Stimulated activated CD4-positive, alpha-beta T cell treated with anti-CD3 and anti-CD28 coated beads, Interleukin-1b, Interleukin-23, amount 100 ng/mL, for 1 hour (primary cell): ENCODE measurements around the gene MMP8.

ENCODE experiments used
- DNase-seq, 2 donors: peaks; one replicate each; pipeline ENCODE4 v3.0.0-alpha.2; 2020; ENCODE audit warnings: low read depth in 2 of 2

Gene MMP8

DNA sequence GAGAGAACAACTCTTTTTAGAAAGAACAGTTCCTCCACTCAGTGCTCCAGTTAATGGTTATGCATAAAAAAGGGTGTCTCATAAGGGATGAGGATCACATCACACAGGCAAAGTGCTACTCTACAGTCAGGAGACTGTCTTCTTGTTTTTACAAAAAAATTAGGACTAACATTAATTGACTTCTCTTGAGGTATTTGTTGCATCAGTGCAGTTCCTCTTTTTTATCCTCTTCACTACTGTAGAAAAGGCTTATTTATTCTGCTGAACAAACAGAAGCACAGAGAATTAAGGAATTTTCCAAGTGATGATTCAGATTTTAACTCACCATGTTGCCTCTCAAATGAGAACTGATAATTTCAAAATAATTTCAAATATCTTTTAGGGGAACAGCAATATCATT, 1.9 kb downstream of the MMP8 start:
- no peak for DNase-seq

DNA sequence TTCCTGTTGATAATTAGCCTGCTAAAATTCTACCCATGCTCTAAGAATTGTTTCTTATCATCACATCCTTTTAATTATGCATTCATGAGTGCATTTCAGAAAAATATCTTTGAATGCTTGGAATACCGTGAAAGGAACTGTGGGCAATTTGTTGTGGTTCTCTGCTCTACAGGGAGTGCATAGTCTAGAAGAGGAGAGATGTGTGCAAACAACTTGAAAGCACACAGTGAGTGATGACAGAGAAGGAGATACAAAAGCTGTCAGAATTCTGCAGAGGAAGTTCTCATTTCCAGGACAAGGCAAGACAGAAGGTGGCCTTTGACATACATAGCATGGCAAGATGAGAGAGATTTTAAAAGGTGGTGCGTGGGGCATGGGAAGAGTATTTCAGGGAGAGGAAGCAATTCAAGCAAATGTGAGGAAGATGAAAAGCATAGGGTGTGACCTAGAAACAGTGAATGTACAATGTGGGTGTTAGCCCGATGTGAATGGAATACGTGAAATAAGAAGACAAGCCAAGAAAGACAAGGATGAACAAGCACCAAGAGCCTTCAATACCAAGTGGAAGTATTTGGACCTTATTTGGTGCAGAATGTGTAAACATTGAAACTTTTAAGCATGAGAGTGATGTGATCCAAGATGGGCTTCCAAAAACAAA, 5.0 kb downstream of the MMP8 start:
- no peak for DNase-seq

DNA sequence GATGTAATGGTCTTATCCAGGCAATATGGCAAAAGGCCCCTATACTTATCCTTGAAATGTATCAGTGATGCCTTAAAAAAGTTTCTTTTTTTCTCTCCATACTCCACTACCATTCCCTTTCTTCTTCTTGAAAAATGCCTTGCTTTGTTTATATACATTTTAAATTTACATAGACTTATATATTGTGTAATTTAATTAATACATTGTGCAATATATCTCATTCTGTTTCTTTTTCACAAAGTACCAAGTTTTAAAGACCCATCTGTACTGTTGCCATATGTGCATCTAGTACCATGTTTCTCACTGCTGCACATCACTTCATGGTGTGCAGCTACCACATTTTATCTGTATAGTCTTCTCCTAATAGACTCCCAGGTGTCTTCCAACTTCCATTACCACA, 7.5 kb downstream of the MMP8 start:
- no peak for DNase-seq

DNA sequence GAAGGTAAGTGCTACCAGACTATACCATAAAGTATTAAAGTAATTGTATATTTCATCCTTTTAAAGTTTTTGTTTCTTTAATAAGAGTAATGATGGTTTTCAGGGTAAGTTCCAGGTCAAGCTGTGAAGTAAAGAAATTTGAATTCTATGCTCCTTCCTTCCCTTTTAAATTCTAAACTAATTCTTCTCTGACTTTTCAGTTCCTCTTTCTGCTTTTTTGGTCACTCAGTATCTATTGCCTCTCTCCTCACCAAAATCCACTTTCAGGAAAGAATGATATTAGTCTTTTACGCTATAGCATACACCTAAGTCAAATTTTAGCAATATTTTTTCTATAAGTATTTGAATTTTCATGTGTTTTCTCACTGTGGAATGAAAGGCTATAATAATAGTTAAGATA, 8.2 kb downstream of the MMP8 start:
- DNase-seq, result no peak

DNA sequence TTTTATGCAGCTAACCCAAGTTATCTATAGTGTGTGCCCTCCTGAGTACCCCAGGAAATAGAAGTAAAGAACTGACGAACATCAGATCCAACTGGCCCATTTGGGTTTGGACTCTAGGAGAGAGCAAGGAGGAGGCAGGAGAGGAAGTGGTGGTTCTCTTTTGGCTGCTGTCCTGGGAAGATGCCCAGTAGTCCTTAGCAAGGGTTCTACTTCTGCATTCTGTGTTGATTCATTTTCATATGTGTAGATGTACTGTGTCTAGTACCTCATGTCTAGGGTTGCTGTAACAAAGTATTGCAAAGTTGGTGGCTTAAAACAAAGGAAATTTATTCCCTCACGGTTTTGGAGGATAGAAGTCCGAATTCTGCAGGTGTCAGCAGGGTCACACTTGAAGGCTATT, 12.6 kb downstream of the MMP8 start:
- DNase-seq, result no peak

DNA sequence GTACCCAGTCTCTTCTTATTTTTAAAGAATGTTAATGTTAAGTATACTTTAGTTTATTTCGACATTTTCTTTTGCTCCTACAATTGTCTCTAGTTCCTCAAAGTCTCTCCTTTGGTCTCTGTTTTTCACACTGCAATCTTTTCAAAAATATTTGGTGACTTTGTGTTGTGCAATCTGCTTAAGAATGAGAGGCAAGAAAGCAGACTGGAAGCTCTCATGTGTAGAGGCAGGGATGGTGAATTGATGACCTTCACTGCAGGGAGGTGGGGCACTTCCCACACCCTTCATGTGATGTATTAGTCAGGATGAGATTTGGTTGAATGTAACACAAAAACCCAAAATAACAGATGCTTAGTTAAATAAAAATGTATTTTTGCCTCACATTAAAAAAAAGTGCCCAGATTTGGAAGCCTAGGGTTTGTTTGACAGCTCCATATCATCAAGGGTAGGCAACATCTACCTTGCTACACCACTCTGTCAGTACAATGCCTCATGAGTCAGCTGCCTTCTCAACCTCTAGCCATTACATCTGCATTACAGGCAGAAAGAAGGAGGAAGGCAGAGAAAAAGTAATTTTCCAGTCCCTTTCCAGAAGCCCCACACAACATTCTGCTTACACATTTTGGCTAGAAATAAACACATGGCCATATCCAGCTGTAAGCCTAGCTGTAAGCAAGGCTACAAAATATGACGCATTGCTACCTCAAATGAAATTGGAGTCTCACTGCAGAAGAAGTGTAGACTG, 15.4 kb downstream of the MMP8 start:
- DNase-seq, result no peak

DNA sequence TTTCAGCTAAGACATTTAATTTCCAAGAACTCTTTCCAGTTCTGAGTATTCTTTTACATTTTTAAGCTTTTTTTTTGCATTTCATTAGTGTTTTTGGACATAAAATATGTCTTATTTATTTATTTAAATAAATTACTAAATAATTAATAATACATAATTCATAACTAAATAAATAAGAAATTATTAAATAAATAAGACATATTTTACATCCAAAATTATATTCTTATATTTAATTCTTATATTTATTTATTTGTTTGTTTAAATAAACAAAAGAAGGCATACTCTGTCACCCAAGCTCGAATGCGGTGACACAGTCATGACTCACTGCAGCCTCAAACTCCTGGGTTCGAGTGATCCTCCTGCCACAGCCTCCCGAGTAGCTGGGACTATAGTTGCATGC, 16.1 kb downstream of the MMP8 start:
- DNase-seq, result no peak

DNA sequence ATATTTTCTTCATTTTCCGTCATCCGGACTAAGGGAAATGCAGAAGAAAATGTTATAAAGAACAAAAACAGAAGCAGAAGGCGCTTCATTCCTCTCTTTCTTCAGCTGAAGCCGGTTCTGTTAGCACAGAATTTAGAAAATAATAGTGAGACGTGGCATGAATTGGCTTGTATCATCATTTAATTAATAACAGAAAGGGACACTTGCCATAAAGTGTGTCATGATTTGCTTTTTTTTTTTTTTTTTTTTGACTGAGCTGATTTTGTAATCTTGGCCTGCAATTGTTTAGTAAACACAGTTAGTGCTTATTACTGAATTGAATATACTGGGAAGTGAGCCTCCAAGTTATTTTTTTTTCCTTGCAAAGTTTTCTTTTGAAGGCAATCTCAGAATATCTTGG, 19.1 kb downstream of the MMP8 start, which contains the start of gene MMP27:
Gene MMP27 (minus strand): TSS at position 144 of the 400 bp plus-strand sequence. CDS start 55 bp downstream, at position 89.
- DNase-seq, result no peak

DNA sequence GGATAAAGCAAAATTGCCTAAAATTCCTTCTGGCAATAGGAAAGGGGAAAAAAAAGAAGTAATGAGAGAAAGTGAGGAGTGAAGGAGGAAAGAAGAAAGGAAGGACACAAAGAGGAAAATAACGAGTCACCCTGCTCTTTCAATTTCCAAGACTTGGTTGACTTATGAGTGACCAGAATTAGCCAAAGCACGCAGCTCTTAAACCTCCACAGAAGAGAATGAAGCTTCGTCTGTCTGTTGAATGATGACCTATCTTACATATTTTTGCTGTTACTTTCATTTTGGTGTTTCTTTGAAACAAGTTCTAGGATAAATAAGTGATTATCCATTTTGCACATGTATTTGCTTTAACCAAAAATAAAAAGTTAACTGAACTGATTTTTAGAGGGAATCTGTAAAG, 19.9 kb downstream of the MMP8 start:
- no peak for DNase-seq

DNA sequence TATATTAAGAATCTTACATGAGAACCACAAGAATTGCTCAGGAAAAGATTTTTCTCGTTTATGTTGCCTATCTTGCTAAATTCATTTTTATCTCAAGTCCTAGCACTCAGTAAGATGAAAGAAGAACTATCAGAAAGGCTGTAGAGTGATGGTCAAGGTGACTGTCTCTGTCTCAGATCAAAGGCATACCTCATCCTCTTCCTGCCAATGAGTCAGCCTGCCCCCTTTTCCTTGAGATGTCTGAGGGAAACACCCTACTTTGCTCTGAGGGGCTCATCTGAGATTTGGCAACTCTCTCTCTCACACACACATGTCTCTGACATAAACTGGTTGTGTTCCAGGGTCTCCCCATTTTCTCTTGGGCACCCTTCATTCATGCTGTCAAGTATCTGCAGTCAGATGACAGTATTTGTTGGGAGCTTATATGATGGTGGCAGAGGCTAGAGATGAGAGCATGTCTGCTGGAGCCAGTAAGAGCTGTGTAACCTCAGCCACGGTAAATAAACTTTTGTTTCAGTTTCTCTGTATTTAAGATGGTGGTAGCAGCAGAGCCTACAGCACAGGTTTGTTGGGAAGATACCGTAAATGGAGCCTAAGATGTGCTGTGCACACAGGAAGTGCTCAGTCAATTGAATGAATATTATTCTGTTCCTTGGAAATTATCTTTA, 20.8 kb downstream of the MMP8 start:
- DNase-seq, result no peak

DNA sequence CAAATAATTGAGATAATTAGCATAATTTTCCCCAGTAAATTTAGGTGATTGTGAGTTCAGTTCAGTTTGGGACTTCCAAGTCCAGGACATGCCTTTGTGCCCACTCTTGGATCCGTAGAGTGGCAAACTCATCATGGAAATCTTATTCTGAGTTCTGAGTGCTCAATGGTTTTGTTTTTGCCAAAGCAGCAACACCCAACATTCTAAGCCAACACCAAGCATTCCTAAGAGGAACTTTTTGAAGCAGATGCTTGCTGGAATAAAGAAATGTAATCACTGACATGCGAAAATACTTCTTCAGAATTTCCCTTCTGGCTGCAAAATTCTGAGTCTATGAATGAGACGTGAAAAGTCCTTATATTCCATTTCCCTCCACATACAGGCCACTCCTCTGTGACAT, 29.6 kb downstream of the MMP8 start:
- no peak for DNase-seq

DNA sequence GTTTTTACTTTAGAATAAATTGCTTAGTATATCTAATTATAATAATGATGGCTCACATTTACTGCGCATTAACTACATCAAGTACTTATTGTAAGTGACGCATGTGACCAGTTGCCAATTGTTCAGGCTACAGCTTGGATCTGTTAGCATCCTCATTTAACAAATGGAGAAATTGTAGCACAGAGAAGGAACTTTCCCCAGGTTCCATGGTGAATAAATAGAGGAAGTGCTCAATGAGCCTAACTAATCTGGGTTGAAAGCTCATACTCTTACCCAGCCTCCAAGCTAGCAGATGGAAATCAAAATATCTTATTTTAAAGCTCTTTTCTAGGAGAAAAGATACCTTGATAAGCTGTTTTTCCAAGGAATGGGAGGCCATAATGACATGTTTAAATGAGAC, 39.0 kb downstream of the MMP8 start:
- DNase-seq, result no peak

DNA sequence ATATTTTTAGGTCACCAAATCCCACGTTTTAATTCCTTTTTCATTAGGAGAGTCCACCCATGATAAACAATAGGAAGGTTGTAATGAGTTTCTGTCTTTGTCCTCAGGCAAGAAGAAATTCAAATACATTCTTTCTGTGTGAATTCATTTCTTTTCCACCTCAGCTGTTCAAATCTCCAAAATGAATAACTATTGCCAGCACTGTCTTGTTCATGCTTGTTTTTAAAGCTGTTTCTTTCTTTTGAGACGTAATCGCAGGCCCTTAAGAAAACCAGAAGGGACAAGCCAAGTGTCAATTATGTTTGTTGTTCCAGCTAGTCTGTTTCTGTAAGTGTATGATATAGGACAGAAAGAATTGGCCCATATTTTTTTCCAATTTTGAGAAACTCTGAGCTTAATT, 39.4 kb downstream of the MMP8 start:
- no peak for DNase-seq

DNA sequence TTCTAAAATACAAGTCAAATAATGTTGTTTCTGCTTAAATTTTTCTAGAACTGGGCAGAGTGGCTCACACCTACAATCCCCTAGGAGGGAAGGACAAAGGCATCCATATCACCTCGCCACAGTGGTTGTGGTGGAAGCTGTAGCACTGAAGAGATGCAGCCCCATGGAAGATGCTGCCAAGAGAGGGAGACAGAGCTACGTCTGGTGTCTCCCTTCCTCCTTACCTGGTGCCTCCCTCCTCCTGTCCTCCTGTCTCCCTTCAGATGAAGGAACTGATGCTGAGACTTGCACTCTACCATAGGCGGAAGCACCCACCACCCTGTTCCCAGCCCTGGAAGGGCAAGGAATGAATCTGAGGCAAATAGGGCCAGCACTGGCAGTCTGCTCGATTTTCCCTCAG, 41.5 kb downstream of the MMP8 start:
- no peak for DNase-seq

DNA sequence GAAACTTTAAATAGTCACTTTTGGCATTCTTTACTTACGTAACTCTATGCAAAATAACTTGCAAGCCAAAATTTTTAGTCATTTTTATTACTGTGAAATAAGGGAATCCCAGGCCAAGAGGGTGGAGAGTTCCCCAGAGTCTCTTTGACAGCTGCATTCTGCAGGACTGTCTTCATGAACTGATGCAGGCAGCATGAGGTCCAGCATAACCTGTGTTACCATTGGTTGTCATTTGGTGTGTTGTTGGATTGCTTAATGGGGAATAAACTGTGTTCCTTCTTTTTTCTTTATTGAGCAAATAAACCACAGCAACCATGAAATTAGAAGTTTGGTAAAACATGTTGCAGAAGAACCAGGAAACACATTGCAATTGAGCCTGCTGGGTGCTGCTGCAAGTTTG, 43.8 kb downstream of the MMP8 start:
- DNase-seq, result no peak

DNA sequence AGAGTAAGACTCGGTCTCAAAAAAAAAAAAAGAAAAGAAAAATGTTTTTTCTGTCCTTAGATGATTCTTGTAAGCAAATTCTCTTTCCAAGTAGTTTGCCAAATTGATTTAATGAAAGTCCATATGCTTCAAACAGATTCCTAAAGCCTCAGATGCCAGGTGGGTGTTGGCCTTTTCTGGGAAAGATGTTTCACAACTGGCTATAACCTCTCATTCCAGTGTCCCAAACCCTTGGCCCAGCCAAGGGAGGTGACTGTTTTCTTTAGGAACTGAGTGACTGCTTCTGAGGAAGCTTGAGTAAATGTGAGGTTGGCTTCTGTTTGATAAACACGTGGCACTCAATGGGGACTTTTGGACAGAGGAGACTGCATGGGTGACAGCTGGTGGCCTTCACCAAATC, 46.7 kb downstream of the MMP8 start:
- DNase-seq, result no peak

DNA sequence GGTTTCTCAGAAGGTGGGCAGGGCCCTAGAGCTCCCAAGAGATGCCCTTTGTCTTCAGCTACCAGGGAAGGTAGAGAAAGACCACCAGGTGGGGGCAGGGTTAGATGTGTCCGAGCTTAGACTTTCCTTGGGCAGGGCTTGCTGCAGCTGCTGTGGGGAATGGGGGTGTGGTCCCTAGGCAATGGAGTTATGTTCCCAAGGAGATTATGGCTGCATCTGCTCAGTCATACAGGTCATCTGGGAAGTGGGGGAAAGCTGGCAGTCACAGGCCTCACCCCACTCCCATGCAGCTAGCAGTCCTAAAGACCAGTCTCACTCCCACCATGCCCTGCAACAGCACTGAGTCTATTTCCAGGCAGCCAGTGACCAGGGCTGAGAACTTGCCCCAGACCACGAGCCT, 48.7 kb downstream of the MMP8 start:
- no peak for DNase-seq

DNA sequence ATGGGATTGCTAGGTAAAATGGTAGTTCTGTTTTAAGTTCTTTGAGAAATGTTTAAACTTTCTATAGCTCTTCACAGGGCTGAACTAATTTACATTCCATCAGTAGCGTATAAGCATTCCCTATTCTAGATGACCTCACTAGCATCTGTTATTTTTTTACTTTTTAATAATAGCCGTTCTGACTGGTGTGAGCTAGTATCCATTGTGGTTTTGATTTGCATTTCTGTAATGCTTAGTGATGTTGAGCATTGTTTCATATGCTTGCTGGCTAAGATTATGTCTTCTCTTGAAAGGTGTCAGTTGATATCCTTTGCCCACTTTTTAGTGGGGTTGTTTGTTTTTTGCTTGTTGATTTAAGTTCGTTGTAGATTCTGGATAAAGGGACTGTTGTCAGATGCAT, 55.1 kb downstream of the MMP8 start:
- no peak for DNase-seq

DNA sequence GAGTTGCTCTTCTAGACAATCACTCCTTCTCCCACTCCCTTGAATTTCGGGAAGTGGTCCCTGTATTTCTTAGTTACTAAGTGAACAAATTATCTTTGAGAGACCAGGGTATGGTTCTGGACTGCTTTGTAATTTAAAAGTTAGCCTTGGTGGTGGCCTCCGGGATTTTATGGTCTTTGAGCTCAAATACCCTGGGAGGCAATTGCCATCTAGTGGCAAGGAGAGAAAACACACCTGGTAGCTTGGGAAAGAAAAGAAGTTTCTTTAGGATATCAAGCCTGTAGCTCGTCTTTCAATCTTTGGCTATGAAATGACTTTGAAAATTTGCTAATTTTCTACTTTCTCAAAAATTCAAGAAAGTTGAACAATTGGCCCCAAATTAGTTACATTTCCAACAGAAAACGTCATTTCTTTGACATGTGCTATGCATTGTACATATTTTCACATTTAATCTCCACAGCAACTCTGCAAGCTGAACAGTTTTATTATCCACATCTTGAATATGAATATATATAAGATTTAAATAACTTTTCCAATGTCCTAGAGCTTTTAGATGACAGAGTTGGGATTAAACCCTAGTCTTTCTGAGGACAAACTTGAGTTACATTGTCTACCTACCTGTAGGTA, 58.3 kb downstream of the MMP8 start:
- no peak for DNase-seq

DNA sequence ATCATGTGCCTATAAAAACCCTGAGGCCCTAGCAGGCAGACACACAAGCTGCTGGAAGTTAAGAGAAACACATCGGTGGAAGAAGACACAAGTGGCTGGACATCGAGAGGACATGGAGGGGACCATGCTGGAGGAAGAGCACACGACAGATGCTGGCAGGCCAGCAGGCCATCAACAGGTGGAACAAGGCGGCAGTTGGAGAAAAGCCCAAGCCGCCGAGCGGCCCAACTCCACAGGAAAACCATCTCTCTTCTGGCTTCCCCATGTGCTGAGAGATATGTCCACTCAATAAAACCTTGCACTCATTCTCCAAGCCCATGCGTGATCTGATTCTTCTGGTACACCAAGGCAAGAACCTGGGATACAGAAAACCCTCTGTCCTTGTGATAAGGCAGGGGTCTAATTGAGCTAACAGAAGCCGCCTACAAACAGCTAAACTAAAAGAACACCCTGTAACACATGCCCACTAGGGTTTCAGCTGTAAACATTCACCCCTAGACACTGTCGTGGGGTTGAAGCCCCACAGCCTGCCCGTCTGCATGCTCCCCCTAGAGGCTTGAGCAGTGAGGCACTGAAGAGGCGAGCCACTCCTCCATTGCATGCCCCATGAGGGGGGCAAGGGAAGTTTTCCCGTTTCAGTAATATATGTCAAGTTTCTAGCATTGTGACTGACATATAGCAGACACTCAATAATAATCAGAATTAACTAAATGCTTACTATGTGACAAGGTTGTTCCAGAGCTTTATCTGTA, 60.6 kb downstream of the MMP8 start:
- DNase-seq, result no peak

DNA sequence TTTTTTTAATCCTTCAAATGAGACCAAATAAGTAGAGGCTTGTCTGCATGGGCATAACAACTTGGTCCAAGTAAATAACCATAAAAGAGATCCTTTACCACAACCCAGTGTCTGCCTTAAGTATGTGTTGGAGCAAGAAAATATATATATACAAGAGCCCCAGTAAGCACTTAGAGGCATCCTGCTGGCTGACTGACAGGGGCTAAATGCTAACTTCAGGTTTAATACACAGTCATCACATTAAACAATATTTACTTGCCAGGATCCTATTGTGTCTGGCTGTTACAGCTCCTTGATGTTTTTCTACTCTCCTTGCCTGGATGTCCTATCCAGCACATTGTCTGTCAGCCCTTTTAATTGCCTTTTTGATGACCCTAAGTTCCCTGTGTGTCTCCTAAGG, 62.1 kb downstream of the MMP8 start:
- no peak for DNase-seq
